ENCODE results near the gene EVA1A.

The EVA1A gene

GRCh38 chr2:75600461-75601011 is 39.8 kb upstream of the EVA1A start:
- Histone ChIP-seq H3K9me3 (ENCODE audit: low read length) (no peaks in the 10 kb centered on the region), H3K4me1 (ENCODE audit: insufficient read depth, low read length) (no peaks in the 10 kb centered on the region), H3K27me3 (ENCODE audit: insufficient read depth, low read length) (peaks cover 2% of the 10 kb centered on the region), H3K4me3 (ENCODE audit: low read length) (no peak overlapping the region), H2AFZ (ENCODE audit: low read depth, low read length) (no peak overlapping the region), H3K36me3 (ENCODE audit: insufficient read depth, low read length) (no peaks in the 10 kb centered on the region)

GRCh38 chr2:75598589-75599155 is 37.9 kb upstream of the EVA1A start:
- no peaks in the 10 kb centered on the region for H3K36me3 ChIP-seq (ENCODE audit: insufficient read depth, low read length)
- H3K4me3 ChIP-seq (ENCODE audit: low read length): no peak overlapping the region
- no peaks in the 10 kb centered on the region for H3K4me1 ChIP-seq (ENCODE audit: insufficient read depth, low read length)
- peaks cover 2% of the 10 kb centered on the region for H3K27me3 ChIP-seq (ENCODE audit: insufficient read depth, low read length)
- H2AFZ ChIP-seq (ENCODE audit: low read depth, low read length): no peak overlapping the region
- no peaks in the 10 kb centered on the region for H3K9me3 ChIP-seq (ENCODE audit: low read length)

- Histone ChIP-seq H3K4me1 (ENCODE audit: insufficient read depth, low read length) (no peaks in the 10 kb centered on the region), H3K9me3 (ENCODE audit: low read length) (no peaks in the 10 kb centered on the region), H3K36me3 (ENCODE audit: insufficient read depth, low read length) (no peaks in the 10 kb centered on the region), H3K27me3 (ENCODE audit: insufficient read depth, low read length) (peaks cover 2% of the 10 kb centered on the region), H3K4me3 (ENCODE audit: low read length) (no peak overlapping the region), H2AFZ (ENCODE audit: low read depth, low read length) (no peak overlapping the region)
Observed at GRCh38 chr2:75597949-75598348, 37.2 kb upstream of the EVA1A start.

GRCh38 chr2:75596784-75597183 is 36.0 kb upstream of the EVA1A start:
- no peak overlapping the region for H3K4me3 ChIP-seq (ENCODE audit: low read length)
- H3K36me3 ChIP-seq (ENCODE audit: insufficient read depth, low read length): no peaks in the 10 kb centered on the region
- H3K27me3 ChIP-seq (ENCODE audit: insufficient read depth, low read length): peaks cover 2% of the 10 kb centered on the region
- no peaks in the 10 kb centered on the region for H3K4me1 ChIP-seq (ENCODE audit: insufficient read depth, low read length)
- no peak overlapping the region for H2AFZ ChIP-seq (ENCODE audit: low read depth, low read length)
- no peaks in the 10 kb centered on the region for H3K9me3 ChIP-seq (ENCODE audit: low read length)

- Histone ChIP-seq H3K4me3 (ENCODE audit: low read length) (no peak overlapping the region), H2AFZ (ENCODE audit: low read depth, low read length) (no peak overlapping the region), H3K36me3 (ENCODE audit: insufficient read depth, low read length) (no peaks in the 10 kb centered on the region), H3K27me3 (ENCODE audit: insufficient read depth, low read length) (peaks cover 1% of the 10 kb centered on the region), H3K4me1 (ENCODE audit: insufficient read depth, low read length) (no peaks in the 10 kb centered on the region), H3K9me3 (ENCODE audit: low read length) (no peaks in the 10 kb centered on the region)
Observed at GRCh38 chr2:75595541-75596395, 35.0 kb upstream of the EVA1A start.

- H3K27me3 ChIP-seq (ENCODE audit: insufficient read depth, low read length): no peaks in the 10 kb centered on the region
- no peaks in the 10 kb centered on the region for H3K36me3 ChIP-seq (ENCODE audit: insufficient read depth, low read length)
- no peaks in the 10 kb centered on the region for H3K4me1 ChIP-seq (ENCODE audit: insufficient read depth, low read length)
- no peaks in the 10 kb centered on the region for H3K9me3 ChIP-seq (ENCODE audit: low read length)
- no peak overlapping the region for H3K4me3 ChIP-seq (ENCODE audit: low read length)
- no peak overlapping the region for H2AFZ ChIP-seq (ENCODE audit: low read depth, low read length)
Observed at GRCh38 chr2:75594596-75594995, 33.9 kb upstream of the EVA1A start.

- H2AFZ ChIP-seq (ENCODE audit: low read depth, low read length): no peak overlapping the region
- H3K36me3 ChIP-seq (ENCODE audit: insufficient read depth, low read length): no peaks in the 10 kb centered on the region
- no peaks in the 10 kb centered on the region for H3K4me1 ChIP-seq (ENCODE audit: insufficient read depth, low read length)
- H3K9me3 ChIP-seq (ENCODE audit: low read length): no peaks in the 10 kb centered on the region
- H3K4me3 ChIP-seq (ENCODE audit: low read length): no peak overlapping the region
- H3K27me3 ChIP-seq (ENCODE audit: insufficient read depth, low read length): no peaks in the 10 kb centered on the region
Observed at GRCh38 chr2:75592888-75593287, 32.1 kb upstream of the EVA1A start.

GRCh38 chr2:75592030-75592429 is 31.3 kb upstream of the EVA1A start:
- H3K4me1 ChIP-seq (ENCODE audit: insufficient read depth, low read length): no peaks in the 10 kb centered on the region
- no peak overlapping the region for H2AFZ ChIP-seq (ENCODE audit: low read depth, low read length)
- H3K27me3 ChIP-seq (ENCODE audit: insufficient read depth, low read length): no peaks in the 10 kb centered on the region
- H3K36me3 ChIP-seq (ENCODE audit: insufficient read depth, low read length): no peaks in the 10 kb centered on the region
- H3K9me3 ChIP-seq (ENCODE audit: low read length): no peaks in the 10 kb centered on the region
- no peak overlapping the region for H3K4me3 ChIP-seq (ENCODE audit: low read length)

- no peaks in the 10 kb centered on the region for H3K36me3 ChIP-seq (ENCODE audit: insufficient read depth, low read length)
- no peaks in the 10 kb centered on the region for H3K9me3 ChIP-seq (ENCODE audit: low read length)
- no peaks in the 10 kb centered on the region for H3K4me1 ChIP-seq (ENCODE audit: insufficient read depth, low read length)
- H3K4me3 ChIP-seq (ENCODE audit: low read length): no peak overlapping the region
- H3K27me3 ChIP-seq (ENCODE audit: insufficient read depth, low read length): no peaks in the 10 kb centered on the region
- no peak overlapping the region for H2AFZ ChIP-seq (ENCODE audit: low read depth, low read length)
Observed at GRCh38 chr2:75589391-75590105, 28.8 kb upstream of the EVA1A start.

- H3K36me3 ChIP-seq (ENCODE audit: insufficient read depth, low read length): no peaks in the 10 kb centered on the region
- H3K9me3 ChIP-seq (ENCODE audit: low read length): no peaks in the 10 kb centered on the region
- H2AFZ ChIP-seq (ENCODE audit: low read depth, low read length): no peak overlapping the region
- no peaks in the 10 kb centered on the region for H3K4me1 ChIP-seq (ENCODE audit: insufficient read depth, low read length)
- no peak overlapping the region for H3K4me3 ChIP-seq (ENCODE audit: low read length)
- no peaks in the 10 kb centered on the region for H3K27me3 ChIP-seq (ENCODE audit: insufficient read depth, low read length)
Observed at GRCh38 chr2:75587954-75588587, 27.3 kb upstream of the EVA1A start.

GRCh38 chr2:75586971-75587370 is 26.2 kb upstream of the EVA1A start:
- Histone ChIP-seq H3K36me3 (ENCODE audit: insufficient read depth, low read length) (no peaks in the 10 kb centered on the region), H3K4me3 (ENCODE audit: low read length) (no peak overlapping the region), H3K9me3 (ENCODE audit: low read length) (no peaks in the 10 kb centered on the region), H2AFZ (ENCODE audit: low read depth, low read length) (no peak overlapping the region), H3K27me3 (ENCODE audit: insufficient read depth, low read length) (no peaks in the 10 kb centered on the region), H3K4me1 (ENCODE audit: insufficient read depth, low read length) (no peaks in the 10 kb centered on the region)

- H3K4me3 ChIP-seq (ENCODE audit: low read length): no peak overlapping the region
- no peak overlapping the region for H2AFZ ChIP-seq (ENCODE audit: low read depth, low read length)
- no peaks in the 10 kb centered on the region for H3K4me1 ChIP-seq (ENCODE audit: insufficient read depth, low read length)
- peaks cover 3% of the 10 kb centered on the region for H3K9me3 ChIP-seq (ENCODE audit: low read length)
- H3K36me3 ChIP-seq (ENCODE audit: insufficient read depth, low read length): no peaks in the 10 kb centered on the region
- no peaks in the 10 kb centered on the region for H3K27me3 ChIP-seq (ENCODE audit: insufficient read depth, low read length)
Observed at GRCh38 chr2:75582840-75583239, 22.1 kb upstream of the EVA1A start.

GRCh38 chr2:75580606-75581005 is 19.9 kb upstream of the EVA1A start:
- no peak overlapping the region for H3K4me3 ChIP-seq (ENCODE audit: low read length)
- H2AFZ ChIP-seq (ENCODE audit: low read depth, low read length): no peak overlapping the region
- no peaks in the 10 kb centered on the region for H3K27me3 ChIP-seq (ENCODE audit: insufficient read depth, low read length)
- H3K36me3 ChIP-seq (ENCODE audit: insufficient read depth, low read length): no peaks in the 10 kb centered on the region
- no peaks in the 10 kb centered on the region for H3K4me1 ChIP-seq (ENCODE audit: insufficient read depth, low read length)
- peaks cover 3% of the 10 kb centered on the region for H3K9me3 ChIP-seq (ENCODE audit: low read length)
